IPS-18a (cell line): ENCODE results near the gene SEC61G.

Experiments
- H3K27ac ChIP-seq: one replicate; pipeline ENCODE4 v1.5.1; 2013; ENCODE audit warnings: low read length
- H3K27me3 ChIP-seq: one replicate; pipeline ENCODE4 v1.6.1; 2013; ENCODE audit warnings: mild to moderate bottlenecking, low read length; ENCODE audit not compliant: control insufficient read depth, insufficient read depth
- H3K36me3 ChIP-seq: one replicate; pipeline ENCODE4 v1.6.1; 2013; ENCODE audit warnings: low read depth, low read length; ENCODE audit not compliant: control insufficient read depth
- H3K4me1 ChIP-seq: one replicate; pipeline ENCODE4 v1.6.1; 2013; ENCODE audit warnings: low read depth, low read length; ENCODE audit not compliant: control insufficient read depth
- H3K4me3 ChIP-seq: one replicate; pipeline ENCODE4 v1.5.1; 2013; ENCODE audit warnings: low read length
- H3K9ac ChIP-seq: one replicate; pipeline ENCODE4 v1.6.1; 2013; ENCODE audit warnings: mild to moderate bottlenecking, low read length, moderate library complexity
- H3K9me3 ChIP-seq: one replicate; pipeline ENCODE4 v1.6.1; 2013; ENCODE audit warnings: low read depth, low read length; ENCODE audit not compliant: control insufficient read depth

Gene SEC61G

DNA sequence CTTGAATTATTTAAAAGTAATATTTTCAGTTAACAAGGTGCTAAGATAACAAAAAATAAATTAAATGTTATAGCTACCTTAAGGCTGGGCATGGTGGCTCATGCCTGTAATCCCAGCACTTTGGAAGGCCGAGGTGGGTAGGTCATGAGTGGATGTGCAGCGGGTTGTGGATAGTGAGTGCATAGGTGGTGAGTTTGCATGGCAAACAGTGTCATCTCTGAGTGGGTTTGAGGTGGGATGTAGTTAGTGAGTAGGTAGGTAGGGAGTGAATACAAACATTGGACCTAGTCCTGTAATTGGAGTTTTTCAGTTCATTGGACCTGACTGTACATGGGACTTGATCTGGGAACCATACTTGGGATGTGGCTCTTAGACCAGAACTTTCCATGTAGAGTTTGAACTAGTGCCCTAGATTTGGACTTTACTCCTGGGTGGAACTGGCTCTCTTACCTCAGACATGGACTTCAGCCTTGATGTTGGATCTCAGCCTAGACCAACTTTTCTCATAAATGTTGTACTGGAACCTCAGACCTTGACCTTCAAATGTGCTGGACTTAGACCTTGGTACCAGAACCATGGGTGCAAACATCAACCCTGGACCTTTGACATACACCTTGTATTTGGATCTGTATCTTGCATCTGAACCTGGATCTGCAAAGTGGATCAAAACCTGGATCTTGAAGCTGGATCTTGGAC, 47.0 kb downstream of the SEC61G start:
- Histone ChIP-seq H3K4me3 (no peak overlapping the region), H3K9me3 (peaks cover 13% of the 10 kb centered on the region), H3K27me3 (no peaks in the 10 kb centered on the region), H3K4me1 (no peaks in the 10 kb centered on the region), H3K36me3 (no peaks in the 10 kb centered on the region), H3K27ac (no peak overlapping the region), H3K9ac (no peak overlapping the region)

DNA sequence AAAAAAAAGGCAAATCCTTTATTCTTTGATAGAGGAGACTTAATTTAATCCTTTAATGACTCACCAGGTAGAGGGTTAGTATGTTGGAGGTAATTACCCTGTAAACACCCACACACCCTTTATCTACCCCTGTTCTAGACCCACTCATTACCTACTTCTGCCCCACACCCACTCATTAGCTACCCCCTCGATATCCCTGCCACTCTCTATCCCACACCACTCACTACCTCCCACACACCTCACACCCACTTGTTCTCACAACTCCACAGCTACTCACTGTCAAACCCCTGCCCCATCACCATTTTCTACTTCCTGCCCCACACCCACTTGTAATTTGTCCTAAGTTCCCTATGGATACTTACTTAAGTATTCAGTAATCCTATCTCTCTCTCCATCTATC, 49.7 kb downstream of the SEC61G start:
- Histone ChIP-seq H3K4me1 (no peaks in the 10 kb centered on the region), H3K9me3 (peaks cover 11% of the 10 kb centered on the region), H3K9ac (no peak overlapping the region), H3K4me3 (no peak overlapping the region), H3K27ac (no peak overlapping the region), H3K36me3 (no peaks in the 10 kb centered on the region), H3K27me3 (no peaks in the 10 kb centered on the region)

DNA sequence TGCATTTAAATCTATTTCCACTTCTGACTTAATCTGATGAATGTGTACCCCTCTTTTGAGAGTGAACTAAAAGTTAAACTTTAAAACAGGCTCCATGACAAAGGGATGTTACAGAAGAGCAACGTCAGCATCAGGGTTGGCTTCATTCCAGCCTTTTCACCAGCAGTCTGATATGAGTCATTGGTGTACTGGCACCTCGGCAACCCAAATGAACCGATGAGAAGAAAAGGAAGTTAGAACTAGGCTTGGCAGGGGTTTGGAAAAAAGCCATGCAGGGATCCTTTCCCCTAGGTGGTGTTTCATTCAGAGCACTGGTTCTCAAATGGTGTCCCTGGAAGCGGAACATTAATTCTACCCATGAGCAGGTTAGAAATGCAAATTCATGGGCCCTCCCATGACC, 53.6 kb downstream of the SEC61G start:
- H3K4me1 ChIP-seq: no peaks in the 10 kb centered on the region
- H3K36me3 ChIP-seq: no peaks in the 10 kb centered on the region
- H3K27me3 ChIP-seq: no peaks in the 10 kb centered on the region
- H3K9ac ChIP-seq: no peak overlapping the region
- peaks cover 11% of the 10 kb centered on the region for H3K9me3 ChIP-seq
- H3K4me3 ChIP-seq: no peak overlapping the region
- no peak overlapping the region for H3K27ac ChIP-seq

DNA sequence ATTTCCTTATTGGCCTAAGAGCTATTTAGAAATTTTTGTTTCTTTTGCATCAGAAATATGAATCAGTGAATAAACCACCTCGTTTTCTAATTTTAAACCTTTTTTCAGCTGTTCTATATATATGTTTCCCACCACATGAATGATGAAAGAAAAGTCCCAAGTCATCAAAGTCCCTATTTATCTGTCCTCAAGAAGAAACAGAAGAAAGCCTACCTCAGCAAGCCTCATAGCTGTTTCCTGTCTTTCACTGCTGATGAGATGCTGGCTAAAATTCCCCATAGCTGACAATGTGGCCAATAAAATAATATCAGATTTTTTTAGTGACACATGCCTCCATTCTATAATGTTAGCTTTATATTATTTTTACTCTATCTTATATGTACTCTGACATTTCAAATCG, 54.2 kb downstream of the SEC61G start:
- Histone ChIP-seq H3K4me1 (no peaks in the 10 kb centered on the region), H3K9me3 (peaks cover 11% of the 10 kb centered on the region), H3K36me3 (no peaks in the 10 kb centered on the region), H3K4me3 (no peak overlapping the region), H3K27me3 (no peaks in the 10 kb centered on the region), H3K27ac (no peak overlapping the region), H3K9ac (no peak overlapping the region)
